Measurements from ENCODE around the gene CIITA. TPM values are rescaled to one million over a fixed set of nuclear protein-coding genes. Genes with fewer than 3 reads are reported as not detected.

The CIITA gene
- total and polyA plus RNA-seq, 10 of the 15 experiments (the other 5 are each of a cell fraction or from before 2014, with no cell fraction given): 11.5 to 145 (median 49.7) TPM

GRCh38 chr16:10828851-10829366, 48.1 kb upstream of the CIITA start (continued):
- TF ChIP-seq, protein P1, sequence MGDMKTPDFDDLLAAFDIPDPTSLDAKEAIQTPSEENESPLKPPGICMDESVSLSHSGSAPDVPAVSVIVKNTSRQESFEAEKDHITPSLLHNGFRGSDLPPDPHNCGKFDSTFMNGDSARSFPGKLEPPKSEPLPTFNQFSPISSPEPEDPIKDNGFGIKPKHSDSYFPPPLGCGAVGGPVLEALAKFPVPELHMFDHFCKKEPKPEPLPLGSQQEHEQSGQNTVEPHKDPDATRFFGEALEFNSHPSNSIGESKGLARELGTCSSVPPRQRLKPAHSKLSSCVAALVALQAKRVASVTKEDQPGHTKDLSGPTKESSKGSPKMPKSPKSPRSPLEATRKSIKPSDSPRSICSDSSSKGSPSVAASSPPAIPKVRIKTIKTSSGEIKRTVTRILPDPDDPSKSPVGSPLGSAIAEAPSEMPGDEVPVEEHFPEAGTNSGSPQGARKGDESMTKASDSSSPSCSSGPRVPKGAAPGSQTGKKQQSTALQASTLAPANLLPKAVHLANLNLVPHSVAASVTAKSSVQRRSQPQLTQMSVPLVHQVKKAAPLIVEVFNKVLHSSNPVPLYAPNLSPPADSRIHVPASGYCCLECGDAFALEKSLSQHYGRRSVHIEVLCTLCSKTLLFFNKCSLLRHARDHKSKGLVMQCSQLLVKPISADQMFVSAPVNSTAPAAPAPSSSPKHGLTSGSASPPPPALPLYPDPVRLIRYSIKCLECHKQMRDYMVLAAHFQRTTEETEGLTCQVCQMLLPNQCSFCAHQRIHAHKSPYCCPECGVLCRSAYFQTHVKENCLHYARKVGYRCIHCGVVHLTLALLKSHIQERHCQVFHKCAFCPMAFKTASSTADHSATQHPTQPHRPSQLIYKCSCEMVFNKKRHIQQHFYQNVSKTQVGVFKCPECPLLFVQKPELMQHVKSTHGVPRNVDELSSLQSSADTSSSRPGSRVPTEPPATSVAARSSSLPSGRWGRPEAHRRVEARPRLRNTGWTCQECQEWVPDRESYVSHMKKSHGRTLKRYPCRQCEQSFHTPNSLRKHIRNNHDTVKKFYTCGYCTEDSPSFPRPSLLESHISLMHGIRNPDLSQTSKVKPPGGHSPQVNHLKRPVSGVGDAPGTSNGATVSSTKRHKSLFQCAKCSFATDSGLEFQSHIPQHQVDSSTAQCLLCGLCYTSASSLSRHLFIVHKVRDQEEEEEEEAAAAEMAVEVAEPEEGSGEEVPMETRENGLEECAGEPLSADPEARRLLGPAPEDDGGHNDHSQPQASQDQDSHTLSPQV (IDR thresholded peaks at IDR 0.05): no peak
- TF ChIP-seq SRF (IDR thresholded peaks at IDR 0.05; ENCODE audit: low read depth in 2 of 2, low read length in 2 of 2) (no peak), ATF7 (IDR thresholded peaks at IDR 0.05; ENCODE audit: low read depth) (no peak), HCFC1 (IDR thresholded peaks at IDR 0.05; ENCODE audit: low read length) (no peak), CBFB (IDR thresholded peaks at IDR 0.05; ENCODE audit: low read depth) (no peak), TARDBP (IDR thresholded peaks at IDR 0.05; ENCODE audit: borderline replicate concordance) (no peak; the same call in 1 of the 2 replicates), CEBPZ (IDR thresholded peaks at IDR 0.05; ENCODE audit: low read depth, low read length) (no peak), ETV6 (conservative IDR thresholded peaks at IDR 0.05 in 1 of 2, IDR thresholded peaks at IDR 0.05 in 1 of 2; ENCODE audit: borderline replicate concordance in 1 of 2, low read depth in 1 of 2) (no peak), EED (IDR thresholded peaks at IDR 0.05; ENCODE audit: low read depth) (0 out of 2 replicates have a peak, but pooled peaks have one; percentile 18), IKZF2 (IDR thresholded peaks at IDR 0.05) (no peak), POLR2A (IDR thresholded peaks at IDR 0.05; ENCODE audit: low read depth, low read length) (no peak), EGR1 (IDR thresholded peaks at IDR 0.05; ENCODE audit: borderline replicate concordance in 1 of 2, low read depth in 2 of 2, low read length in 2 of 2) (peak in 1 of 2 experiments; percentile 59; a peak in 1 of 3 replicates), GABPA (IDR thresholded peaks at IDR 0.05; ENCODE audit: low read depth) (no peak)
- TF ChIP-seq, protein P2, sequence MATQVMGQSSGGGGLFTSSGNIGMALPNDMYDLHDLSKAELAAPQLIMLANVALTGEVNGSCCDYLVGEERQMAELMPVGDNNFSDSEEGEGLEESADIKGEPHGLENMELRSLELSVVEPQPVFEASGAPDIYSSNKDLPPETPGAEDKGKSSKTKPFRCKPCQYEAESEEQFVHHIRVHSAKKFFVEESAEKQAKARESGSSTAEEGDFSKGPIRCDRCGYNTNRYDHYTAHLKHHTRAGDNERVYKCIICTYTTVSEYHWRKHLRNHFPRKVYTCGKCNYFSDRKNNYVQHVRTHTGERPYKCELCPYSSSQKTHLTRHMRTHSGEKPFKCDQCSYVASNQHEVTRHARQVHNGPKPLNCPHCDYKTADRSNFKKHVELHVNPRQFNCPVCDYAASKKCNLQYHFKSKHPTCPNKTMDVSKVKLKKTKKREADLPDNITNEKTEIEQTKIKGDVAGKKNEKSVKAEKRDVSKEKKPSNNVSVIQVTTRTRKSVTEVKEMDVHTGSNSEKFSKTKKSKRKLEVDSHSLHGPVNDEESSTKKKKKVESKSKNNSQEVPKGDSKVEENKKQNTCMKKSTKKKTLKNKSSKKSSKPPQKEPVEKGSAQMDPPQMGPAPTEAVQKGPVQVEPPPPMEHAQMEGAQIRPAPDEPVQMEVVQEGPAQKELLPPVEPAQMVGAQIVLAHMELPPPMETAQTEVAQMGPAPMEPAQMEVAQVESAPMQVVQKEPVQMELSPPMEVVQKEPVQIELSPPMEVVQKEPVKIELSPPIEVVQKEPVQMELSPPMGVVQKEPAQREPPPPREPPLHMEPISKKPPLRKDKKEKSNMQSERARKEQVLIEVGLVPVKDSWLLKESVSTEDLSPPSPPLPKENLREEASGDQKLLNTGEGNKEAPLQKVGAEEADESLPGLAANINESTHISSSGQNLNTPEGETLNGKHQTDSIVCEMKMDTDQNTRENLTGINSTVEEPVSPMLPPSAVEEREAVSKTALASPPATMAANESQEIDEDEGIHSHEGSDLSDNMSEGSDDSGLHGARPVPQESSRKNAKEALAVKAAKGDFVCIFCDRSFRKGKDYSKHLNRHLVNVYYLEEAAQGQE (IDR thresholded peaks at IDR 0.05; ENCODE audit: low read depth, low read length): no peak
- TF ChIP-seq, protein P3, sequence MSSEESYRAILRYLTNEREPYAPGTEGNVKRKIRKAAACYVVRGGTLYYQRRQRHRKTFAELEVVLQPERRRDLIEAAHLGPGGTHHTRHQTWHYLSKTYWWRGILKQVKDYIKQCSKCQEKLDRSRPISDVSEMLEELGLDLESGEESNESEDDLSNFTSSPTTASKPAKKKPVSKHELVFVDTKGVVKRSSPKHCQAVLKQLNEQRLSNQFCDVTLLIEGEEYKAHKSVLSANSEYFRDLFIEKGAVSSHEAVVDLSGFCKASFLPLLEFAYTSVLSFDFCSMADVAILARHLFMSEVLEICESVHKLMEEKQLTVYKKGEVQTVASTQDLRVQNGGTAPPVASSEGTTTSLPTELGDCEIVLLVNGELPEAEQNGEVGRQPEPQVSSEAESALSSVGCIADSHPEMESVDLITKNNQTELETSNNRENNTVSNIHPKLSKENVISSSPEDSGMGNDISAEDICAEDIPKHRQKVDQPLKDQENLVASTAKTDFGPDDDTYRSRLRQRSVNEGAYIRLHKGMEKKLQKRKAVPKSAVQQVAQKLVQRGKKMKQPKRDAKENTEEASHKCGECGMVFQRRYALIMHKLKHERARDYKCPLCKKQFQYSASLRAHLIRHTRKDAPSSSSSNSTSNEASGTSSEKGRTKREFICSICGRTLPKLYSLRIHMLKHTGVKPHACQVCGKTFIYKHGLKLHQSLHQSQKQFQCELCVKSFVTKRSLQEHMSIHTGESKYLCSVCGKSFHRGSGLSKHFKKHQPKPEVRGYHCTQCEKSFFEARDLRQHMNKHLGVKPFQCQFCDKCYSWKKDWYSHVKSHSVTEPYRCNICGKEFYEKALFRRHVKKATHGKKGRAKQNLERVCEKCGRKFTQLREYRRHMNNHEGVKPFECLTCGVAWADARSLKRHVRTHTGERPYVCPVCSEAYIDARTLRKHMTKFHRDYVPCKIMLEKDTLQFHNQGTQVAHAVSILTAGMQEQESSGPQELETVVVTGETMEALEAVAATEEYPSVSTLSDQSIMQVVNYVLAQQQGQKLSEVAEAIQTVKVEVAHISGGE (CRISPR knock-in tag; IDR thresholded peaks at IDR 0.05): no peak
